ENCODE measurements around the gene TXNL4A. TPM values are rescaled to one million over a fixed set of nuclear protein-coding genes. Genes with fewer than 3 reads are reported as not detected.
"Not testable (repeated sequence)": the region's sequence is repeated elsewhere in the genome, so short reads cannot be mapped to it uniquely, and the experiment has no call there.

TXNL4A gene
- total RNA-seq, 1 experiment from 2014 or later: 91.5 TPM

DNA sequence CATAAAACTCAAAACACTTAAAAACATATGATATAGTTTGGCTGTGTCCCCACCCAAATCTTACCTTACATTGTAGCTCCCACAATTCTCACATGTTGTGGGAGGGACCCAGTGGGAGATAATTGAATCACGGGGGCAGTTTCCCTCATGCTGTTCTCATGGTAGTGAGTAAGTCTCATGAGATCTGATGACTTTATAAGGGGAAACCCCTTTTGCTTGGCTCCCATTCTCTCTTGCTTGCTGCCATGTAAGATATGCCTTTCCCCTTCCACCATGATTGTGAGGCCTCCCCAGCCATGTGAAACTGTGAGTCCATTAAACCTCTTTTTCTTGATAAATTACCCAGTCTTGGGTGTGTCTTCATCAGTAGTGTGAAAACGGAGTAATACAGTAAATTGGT lies 11.3 kb upstream of the TXNL4A start:
- not testable (repeated sequence) for DNase-seq (ENCODE audit: low read depth)

DNA sequence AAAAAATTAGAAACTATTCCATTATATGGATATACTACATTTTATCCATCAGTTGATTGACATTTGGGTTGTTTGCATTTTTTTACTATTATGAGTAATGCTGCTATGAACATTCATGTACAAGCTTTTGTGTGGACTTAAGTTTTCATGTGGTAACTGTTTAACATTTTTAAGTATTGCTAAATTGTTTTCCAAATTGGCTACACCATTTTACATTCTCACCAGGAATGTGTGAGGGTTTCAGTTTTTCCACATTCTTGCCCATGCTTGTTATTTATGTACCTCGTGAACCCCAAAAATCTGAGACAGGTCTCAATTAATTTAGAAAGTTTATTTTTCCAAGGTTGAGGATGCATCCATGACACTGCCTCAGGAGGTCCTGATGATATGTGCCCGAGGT lies 3.1 kb upstream of the TXNL4A start:
- no peak for DNase-seq (ENCODE audit: low read depth)

DNA sequence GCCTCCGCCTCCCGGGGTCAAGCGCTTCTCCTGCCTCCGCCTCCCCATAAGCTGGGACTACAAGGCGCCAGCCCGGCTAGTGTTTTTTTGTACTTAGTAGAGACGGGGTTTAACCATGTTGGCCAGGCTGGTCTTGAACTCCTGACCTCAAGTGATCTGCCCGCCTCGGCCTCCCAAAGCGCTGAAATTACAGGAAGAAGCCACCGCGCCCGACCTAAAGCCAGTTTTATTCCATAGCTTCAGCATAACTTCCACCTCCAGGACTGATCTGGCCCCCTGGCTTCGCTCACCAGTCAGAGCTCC lies 783 bp upstream of the TXNL4A start:
- DNase-seq (ENCODE audit: low read depth): no peak

DNA sequence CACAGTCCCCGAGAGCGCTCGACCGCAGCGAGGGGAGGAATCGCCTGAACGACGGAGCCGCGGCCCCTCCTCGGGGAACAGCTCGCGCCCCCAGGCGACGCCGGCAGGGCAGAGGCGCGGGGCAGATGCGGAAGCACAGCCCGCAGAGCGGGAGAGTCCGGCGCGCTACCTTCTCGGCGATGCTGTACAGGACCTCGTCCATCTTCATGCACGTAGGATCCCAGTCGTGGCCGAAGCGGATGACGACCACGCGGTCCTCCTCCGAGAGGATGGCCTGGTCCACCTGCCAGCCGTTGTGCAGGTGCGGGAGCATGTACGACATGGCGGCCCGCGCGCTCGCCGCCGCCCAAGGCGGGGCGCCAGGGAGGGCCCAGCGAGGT lies 302 bp downstream of the TXNL4A start:
- peak; percentile 55 for DNase-seq (ENCODE audit: low read depth)

DNA sequence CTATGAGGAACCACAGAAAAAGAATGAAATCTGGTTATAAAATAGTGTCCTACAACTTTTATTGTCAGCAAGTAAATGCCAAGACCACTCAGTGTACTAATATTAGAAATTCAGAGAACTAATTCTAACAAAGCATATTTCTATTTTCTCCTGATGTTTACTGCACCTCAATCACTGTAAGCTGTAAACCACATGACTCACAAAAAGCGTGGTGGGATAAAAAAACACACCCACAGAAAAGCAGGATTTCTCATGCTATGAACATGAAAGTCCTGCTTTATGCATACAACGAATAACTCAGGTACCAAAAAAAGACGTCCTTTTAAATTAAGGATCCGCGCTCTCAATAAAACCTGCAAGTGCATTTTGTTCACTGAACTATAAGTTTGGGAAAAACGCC lies 797 bp downstream of the TXNL4A start:
- no peak for DNase-seq (ENCODE audit: low read depth)

DNA sequence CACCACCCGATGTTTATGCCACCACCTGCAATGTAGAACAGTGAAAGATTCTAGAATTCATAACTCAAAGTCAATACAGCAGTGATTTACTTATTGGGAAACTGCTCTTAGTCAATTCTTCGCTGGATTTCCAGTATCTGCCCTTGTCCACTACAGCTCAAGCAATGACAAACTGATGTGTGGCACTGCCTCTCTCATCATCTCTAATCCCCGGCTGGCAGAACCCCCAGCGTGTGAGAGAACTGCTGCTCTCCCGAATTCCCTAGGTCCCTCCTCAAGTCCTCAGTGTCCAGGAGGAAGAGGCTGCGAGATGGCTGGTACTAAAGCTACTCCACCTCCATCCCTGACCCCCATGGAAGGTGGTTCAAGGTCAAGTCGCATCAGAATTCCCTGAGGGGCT lies 1.6 kb downstream of the TXNL4A start:
- no peak for DNase-seq (ENCODE audit: low read depth)

DNA sequence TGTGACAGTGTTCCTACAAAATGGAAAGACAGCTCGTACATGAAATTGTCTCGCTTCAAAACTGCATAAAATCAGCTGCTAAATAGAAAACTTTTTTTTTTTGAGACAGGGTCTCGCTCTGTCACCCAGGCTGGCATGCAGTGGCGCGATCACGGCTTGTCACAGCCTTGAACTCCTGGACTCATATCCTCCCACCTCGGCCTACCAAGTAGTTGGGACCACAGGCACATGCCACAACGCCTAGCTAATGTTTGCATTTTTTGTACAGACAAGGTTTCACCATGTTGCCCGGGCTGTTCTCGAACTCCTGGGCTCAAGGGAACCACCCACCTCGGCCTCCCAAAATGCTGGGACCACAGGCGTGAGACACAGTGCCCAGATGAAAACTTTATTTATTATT lies 3.2 kb downstream of the TXNL4A start:
- no peak for DNase-seq (ENCODE audit: low read depth)

DNA sequence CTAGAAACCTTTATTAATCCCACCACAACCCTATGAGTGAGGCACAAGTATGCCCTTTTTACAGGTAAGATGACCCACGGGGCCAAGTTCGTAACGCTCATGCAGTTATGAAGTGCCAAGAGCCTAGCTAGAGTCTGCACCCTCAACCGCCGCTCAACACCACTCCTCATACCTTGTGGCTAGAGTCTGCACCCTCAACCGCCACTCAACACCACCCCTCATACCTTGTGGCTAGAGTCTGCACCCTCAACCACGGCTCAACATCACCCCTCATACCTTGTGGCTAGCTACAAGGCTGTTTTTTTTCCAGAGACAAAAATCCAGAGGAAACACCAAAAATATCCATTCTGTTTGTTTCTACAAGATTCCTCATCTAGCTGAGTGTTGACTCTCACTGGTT lies 4.6 kb downstream of the TXNL4A start:
- DNase-seq (ENCODE audit: low read depth): no peak

DNA sequence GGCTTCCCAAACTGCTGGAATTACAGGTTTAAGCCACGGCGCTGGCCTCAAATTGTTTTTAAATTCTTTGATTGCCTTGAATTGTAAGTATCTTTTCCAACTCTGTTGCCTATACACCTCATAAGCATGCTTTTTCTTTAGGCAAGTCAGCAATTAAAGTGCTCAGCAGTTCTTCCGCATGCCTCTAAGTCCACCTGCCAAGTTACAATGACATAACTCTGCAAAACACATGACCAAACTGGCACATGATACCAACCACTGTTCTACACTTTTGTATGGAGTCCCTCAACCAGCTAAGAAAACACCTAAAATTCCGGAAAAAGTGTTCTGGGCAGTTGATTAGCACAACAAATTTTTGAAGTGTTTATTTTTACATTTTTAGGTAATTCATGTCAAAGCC lies 5.1 kb downstream of the TXNL4A start:
- no peak for DNase-seq (ENCODE audit: low read depth)

DNA sequence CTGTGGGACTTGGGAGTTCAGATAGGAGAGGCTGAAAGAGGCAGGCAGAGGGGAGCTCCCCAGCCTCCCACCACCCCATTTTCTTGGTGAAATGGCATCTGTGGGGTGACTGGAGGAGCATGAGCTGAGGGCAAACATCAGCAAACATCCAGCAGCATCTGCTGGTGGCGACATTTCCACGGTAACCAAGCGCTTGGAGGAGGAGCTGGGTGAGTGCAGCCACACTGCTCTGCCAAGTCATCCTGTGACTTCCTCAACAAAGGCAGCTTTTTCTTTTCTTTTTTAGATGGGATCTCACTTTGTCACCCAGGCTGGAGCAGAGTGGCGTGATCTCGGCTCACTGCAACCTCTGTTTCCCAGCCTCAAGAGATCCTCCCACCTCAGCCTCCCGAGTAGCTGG lies 5.6 kb downstream of the TXNL4A start:
- no peak for DNase-seq (ENCODE audit: low read depth)

DNA sequence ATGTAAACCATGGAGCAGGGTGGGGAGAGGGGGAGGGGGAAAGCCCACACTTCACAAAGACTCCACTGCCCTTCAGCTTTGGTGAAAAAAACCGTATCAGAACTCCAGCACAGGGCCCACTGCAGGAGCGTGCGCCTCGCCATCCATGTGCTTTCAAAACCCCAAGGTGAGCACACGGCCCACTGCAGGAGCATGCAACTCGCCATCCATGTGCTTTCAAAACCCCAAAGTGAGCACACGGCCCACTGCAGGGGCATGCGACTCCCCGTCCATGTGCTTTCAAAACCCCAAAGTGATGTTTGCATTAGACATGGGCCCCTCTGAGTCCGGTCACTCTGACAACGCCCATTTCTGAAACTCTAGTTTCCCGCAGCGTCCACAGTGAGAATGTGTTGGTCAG lies 7.8 kb downstream of the TXNL4A start:
- no peak for DNase-seq (ENCODE audit: low read depth)

DNA sequence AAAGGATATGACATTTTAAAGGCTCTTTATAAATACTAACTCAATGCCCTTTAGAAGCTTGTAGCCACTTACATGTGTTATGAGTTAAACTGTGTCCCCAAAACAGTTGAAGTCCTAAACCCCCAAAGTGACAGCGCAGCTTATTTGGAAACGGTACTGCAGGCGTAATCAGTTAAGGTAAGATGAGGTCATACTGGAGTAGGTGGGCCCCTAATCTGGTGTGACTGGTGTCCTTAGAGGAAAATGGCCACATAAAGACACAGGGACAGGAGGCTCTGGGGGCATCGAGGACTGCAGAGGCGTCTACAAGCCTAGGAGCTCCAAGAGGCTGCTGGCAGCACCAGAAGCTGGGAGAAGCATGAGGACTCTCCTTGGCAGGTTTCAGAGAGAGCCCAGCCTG lies 8.5 kb downstream of the TXNL4A start:
- no peak for DNase-seq (ENCODE audit: low read depth)

DNA sequence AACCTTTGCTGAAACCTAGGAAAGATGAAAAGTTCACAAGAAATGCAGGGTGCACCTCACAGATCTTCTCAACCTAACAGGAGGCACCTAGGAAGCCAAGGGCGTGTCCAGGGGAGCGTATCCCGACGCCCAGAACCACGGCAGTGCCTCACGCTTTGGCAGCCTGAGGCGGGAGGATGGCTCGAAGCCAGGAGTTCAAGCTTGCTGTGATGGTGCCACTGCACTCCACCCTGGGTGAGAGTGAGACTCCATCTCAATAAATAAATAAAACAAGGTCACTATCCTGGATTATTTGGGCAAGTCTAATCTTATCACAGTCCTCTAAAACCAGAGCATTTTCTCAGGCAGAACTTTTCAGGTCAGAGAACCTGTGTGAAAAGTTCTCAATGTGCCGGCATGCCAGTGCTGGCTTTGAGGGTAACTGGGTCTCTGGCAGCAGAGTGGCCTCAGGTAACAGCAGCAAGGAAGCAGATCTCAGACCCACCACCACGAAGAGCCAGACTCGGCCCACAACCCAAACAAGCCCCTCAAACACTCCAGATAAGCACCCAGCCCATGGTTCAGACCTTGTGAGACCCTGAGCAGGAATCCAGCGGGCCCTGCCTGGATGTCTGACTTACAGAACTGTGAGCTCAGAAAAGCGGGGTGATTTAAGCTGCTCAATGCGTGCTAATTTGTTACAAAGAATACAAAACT lies 12.2 kb downstream of the TXNL4A start:
- DNase-seq (ENCODE audit: low read depth): no peak

DNA sequence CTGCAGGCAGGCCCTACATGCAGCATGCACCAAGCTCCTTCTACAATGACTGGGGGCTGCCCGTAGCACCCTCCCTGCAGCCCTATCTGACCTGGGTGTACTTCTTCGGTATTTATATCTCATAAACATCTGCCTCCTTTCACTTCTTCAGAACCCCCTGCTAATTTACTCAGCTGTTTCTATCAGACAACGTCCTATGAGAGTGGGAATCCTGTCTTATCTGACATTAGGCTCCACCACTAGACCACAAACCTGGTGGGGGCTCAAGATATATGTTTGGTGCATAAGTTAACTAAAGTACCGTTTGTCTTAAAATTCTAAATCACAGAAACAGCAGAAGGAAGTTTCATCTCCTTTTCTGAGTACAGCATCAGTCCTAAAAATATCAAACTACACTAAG lies 13.3 kb downstream of the TXNL4A start:
- DNase-seq (ENCODE audit: low read depth): no peak

DNA sequence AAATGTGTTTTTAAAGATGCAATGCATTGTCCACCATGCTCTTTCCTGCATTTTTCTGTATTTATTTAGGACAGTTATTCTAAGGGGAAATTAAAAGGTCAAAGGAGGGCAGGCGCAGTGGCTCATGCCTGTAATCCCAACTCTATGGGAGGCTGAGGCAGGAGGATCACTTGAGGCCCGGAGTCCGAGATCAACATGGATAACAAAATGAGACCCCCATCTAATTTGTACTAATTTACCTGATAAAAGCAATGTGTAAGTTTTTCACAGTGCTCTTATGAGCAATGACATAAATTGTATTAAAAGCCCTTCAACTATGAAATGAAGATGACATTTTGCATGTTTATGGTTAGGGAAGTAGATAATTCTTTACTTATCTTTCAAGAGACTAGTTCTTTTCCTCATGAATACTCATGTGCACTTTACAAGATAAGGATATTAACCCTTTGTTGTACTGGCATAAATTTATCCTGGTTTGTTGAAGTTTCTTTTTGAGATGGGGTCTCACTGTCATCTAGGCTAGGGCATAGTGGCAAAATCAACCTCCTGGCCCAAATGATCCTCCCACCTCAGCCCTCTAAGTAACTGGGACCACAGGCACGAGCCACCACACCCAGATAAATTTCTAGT lies 14.2 kb downstream of the TXNL4A start:
- DNase-seq (ENCODE audit: low read depth): no peak

DNA sequence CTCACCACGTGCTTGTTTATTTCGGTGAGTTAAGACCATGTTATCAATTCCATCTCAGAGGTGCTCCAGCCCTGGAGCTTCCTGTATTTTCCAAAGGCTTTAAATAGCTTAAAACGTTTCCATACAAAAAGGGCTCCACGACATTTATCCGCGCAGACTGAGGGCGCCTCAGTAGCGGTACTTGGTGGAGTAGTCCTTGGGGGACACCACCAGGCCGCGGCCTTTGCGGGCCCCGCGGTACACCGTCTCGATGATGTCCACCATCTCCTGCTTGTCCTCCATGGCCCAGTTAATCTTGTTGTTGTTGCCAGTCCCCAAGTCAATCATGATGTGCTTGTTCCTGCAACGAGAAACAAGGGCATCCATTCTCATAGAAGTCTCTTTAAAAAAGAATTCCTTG lies 14.8 kb downstream of the TXNL4A start:
- no peak for DNase-seq (ENCODE audit: low read depth)

DNA sequence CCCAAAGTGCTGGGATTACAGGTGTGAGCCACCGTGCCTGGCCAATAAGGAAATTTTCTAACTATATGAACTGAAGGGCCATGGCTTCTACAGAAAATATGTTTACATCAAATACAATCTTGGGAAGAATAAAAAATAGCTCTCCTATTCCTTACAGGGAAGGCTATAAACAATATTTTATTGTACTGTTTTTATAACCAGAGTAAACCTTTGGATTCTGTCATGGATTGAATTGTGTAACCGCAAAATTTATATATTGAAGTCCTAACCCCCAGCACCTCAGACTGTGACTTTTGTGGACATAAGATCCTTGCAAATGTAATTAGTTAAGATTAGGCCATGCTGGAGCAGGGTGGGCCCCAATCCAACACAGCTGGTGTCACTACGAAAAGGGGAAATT lies 15.6 kb downstream of the TXNL4A start:
- DNase-seq (ENCODE audit: low read depth): no peak

DNA sequence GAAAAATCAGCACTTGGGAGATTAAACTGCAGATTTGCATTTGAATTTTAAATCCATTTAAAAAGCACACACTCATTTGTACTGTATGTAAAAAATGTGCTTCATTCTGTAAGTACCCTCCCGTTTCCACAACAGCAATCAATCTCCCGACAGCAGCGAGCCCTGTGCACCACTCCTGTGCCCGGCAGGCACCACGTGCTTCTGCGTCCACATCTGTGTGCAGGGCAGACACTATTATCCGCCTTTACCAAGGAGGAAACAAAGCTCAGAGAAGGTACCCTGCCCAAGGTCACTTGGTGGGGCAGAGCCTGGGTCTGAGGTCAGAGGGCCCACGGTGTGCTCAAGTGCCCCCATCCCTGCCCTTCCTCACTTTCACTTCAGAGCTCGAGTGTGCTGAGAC lies 16.4 kb downstream of the TXNL4A start:
- no peak for DNase-seq (ENCODE audit: low read depth)

DNA sequence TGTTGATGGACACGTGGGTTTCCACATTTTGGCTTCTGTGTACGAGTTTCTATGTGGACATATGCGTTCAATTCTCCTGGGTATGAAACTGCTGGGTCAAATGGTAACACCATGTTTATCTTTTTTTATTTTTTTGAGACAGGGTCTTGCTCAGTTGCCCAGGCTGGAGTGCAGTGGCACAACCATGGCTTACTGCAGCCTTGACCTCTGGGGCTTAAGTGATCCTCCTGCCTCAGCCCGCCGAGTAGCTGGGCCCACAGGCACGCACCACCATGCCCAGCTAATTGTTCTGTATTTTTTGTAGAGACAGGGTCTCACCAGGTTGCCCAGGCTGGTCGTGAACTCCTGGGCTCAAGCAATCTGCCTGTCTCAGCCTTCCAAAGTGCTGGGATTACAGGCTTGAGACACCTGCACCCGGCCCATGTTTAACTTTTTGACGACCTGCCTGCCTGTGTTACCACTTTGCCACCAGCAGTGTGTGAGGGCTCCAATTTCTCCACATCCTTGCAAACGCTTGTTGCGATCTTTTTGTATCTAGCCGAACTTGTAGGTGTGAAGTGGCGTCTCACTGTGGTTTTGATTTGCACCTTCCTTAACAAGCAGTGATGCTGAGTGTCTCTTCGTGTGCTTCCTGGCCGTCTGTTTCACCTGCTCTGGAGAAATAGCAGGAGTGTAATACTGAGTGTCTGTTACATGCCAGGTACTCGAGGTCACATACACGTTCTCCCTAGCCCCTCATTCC lies 17.0 kb downstream of the TXNL4A start:
- DNase-seq (ENCODE audit: low read depth): no peak

DNA sequence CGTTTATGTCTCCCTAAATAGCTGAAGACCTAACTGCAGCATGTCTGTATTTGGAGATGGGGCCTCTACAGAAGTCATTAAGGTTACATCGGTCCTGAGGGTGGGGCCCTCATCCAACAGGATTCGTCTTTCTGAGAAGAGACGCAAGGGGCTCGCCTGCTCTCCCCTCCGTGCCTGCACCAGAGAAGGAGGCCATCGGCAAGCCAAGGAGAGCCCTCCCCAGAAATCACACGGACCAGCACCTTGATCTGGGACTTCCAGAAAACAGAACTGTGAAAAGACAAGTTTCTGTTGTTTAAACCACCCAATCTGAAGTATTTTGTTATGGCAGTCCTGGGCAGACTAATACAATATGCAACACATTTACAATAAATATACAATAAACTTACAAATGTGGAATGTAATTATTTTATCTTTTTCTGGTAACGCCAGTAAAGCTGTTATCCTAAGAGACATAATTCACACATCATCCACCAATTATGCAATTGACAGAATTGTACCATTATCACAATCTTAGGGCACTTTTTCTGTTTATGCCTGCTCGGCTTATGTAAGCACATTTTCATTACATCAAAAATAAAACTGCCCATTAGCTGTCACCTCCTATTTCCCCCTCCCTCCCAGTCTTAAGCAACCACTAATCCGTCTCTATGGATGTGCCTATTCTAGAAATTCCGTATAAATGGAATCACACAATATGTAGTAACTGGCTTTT lies 17.8 kb downstream of the TXNL4A start:
- no peak for DNase-seq (ENCODE audit: low read depth)

DNA sequence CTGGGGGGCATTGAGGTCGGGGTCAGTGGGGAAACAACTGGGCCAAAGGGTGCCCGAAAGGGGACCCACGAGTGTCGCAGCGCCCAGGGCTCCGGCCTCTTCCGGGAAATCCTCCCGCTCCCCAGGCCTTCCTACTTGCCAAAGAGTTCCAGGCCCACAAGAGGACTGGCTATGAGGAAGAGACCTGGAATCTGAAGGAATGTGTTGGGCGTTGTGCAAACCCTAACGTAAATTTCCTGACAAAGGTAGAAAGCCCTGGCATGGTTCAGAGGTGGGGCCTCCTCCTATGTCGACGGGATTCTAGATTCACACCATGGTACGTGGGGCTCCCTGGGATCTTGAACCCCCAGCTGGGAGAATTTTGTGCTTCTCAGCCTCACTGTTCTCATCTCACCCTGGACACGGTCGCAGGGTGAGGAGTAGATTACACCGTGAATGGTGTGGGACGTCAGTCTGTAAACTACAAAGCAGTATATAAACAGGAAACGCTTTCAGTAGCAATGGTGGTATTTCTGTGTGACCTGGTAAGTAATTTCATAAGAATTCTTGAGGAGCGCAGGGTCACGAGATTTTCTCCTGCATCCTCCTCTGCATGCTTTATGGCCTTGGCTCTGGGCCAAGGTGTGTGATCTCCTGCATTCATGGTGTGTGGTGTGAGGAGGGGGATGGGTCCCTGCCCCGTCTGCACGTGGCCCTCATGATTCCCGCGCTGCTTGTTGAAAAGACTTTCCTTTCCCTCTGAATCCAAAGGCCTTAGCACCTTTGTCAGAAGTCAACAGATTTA lies 23.1 kb downstream of the TXNL4A start:
- DNase-seq (ENCODE audit: low read depth): peak; percentile 32

Measured in Daoy (cell line).